ENCODE data around the gene GPC6. TPM values are rescaled to one million over a fixed set of nuclear protein-coding genes. Genes with fewer than 3 reads are reported as not detected.

GPC6 gene
- total RNA-seq, 1 donor from 2014 or later, result 8.4 TPM

DNA sequence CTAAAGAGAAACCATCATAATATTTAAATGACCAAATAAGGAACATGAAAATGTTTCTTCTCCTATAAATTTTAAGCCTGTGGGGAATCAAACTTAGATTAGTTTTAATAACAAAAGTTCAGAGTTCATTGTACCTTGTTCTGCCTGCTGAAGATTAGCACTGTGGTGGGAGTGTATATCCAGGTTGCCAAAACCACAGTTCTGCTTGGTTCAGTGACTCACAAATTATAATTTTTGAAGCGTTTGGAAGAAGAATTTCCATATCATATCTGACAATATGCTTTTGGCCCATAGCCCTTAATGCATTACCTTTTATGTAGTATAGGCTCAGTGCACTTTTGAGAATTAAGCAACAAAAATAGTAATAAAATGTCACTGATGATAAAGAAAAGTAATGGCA lies 545.2 kb downstream of the GPC6 start:
- H3K4me3 ChIP-seq, result no peak overlapping the region
- TF ChIP-seq, protein P1, sequence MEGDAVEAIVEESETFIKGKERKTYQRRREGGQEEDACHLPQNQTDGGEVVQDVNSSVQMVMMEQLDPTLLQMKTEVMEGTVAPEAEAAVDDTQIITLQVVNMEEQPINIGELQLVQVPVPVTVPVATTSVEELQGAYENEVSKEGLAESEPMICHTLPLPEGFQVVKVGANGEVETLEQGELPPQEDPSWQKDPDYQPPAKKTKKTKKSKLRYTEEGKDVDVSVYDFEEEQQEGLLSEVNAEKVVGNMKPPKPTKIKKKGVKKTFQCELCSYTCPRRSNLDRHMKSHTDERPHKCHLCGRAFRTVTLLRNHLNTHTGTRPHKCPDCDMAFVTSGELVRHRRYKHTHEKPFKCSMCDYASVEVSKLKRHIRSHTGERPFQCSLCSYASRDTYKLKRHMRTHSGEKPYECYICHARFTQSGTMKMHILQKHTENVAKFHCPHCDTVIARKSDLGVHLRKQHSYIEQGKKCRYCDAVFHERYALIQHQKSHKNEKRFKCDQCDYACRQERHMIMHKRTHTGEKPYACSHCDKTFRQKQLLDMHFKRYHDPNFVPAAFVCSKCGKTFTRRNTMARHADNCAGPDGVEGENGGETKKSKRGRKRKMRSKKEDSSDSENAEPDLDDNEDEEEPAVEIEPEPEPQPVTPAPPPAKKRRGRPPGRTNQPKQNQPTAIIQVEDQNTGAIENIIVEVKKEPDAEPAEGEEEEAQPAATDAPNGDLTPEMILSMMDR (IDR thresholded peaks at IDR 0.05), result no peak
- no peaks in the 10 kb centered on the region for H3K9me3 ChIP-seq
- H3K36me3 ChIP-seq, result no peaks in the 10 kb centered on the region
- intact Hi-C loops (cut with DNase I), result no loop called here
- H3K27ac ChIP-seq, result no peak overlapping the region
- H3K27me3 ChIP-seq, result no peaks in the 10 kb centered on the region
- ATAC-seq (no peak), DNase-seq (no peak)
- no peaks in the 10 kb centered on the region for H3K4me1 ChIP-seq

DNA sequence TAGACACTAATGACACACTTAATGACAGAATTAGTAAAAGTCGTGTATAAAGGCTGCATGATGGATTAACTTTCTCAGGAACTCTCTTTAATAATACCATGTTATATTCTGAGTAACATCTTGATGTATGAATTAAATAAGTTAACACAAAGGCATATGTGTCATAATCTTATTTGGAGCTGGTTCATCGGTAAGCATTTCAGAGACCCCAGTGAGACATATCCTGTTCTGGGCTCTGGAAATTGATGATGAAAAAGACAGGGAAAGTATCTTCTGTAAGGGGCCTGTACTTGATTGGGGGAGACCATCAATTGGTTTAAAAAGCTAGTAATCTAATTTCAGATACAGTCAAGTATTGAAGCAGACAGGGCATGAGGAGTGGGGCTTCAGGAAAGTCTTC lies 547.9 kb downstream of the GPC6 start:
- intact Hi-C loops (cut with DNase I), result no loop called here
- DNase-seq (no peak), ATAC-seq (no peak)
- TF ChIP-seq, protein P1 (IDR thresholded peaks at IDR 0.05), result no peak
- Histone ChIP-seq H3K9me3 (no peaks in the 10 kb centered on the region), H3K4me3 (no peak overlapping the region), H3K27ac (no peak overlapping the region), H3K4me1 (no peaks in the 10 kb centered on the region), H3K36me3 (no peaks in the 10 kb centered on the region), H3K27me3 (no peaks in the 10 kb centered on the region)

DNA sequence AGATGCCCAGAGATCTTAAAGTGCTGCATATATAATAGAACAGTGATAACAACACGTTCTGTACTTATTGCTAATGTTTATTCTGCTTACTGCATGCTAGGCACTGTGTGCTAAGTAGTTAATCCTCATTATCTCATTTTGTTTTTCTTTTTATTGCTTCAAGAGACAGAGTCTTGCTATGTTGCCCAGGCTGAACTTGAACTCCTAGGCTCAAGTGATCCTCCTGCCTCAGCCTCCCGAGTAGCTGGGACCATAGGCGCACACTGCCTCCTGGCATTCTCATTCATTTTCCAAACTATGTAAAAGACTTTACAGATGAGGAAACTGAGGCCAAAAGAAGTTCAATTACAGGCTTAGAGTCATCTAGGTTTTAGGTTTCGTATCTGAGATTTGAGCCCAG lies 548.4 kb downstream of the GPC6 start:
- H3K27ac ChIP-seq, result no peak overlapping the region
- intact Hi-C loops (cut with DNase I), result no loop called here
- TF ChIP-seq, protein P1 (IDR thresholded peaks at IDR 0.05), result no peak
- ATAC-seq (no peak), DNase-seq (no peak)
- no peaks in the 10 kb centered on the region for H3K36me3 ChIP-seq
- H3K4me1 ChIP-seq, result no peaks in the 10 kb centered on the region
- H3K9me3 ChIP-seq, result no peaks in the 10 kb centered on the region
- H3K27me3 ChIP-seq, result no peaks in the 10 kb centered on the region
- no peak overlapping the region for H3K4me3 ChIP-seq

DNA sequence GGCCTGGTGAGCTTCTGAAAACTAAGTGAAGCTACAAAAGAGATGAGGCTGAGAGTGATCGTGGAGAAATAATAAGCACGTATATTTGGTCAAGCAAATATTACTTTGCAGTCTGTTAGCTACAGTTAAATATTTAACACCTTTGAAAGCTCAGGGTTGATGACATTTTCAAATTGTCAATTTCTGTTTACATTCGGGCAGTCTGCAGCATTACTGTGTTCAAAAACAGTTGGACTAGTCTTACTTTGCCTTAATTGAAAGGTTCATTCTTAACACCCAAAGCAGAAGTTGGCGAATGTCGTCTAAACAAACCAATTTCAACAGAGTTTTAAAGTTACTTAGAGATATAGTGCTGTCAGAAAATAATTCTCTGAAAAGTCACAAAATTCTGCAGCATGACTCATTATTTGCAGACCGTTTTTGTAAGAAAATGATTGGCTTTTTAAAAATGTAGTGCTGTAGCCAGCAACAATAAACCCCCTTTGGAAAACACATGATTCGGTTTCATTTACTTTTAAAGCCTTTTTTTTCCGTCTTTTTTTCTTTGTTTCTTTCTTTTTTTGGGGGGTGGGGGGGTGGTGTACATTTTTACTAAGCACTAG lies 549.0 kb downstream of the GPC6 start:
- DNase-seq, result no peak
- Histone ChIP-seq H3K4me3 (no peak overlapping the region), H3K9me3 (no peaks in the 10 kb centered on the region), H3K27ac (no peak overlapping the region), H3K27me3 (no peaks in the 10 kb centered on the region), H3K4me1 (no peaks in the 10 kb centered on the region), H3K36me3 (no peaks in the 10 kb centered on the region)
- ATAC-seq, result no peak
- TF ChIP-seq, protein P1 (IDR thresholded peaks at IDR 0.05), result no peak
- intact Hi-C loops (cut with DNase I), result no loop called here

DNA sequence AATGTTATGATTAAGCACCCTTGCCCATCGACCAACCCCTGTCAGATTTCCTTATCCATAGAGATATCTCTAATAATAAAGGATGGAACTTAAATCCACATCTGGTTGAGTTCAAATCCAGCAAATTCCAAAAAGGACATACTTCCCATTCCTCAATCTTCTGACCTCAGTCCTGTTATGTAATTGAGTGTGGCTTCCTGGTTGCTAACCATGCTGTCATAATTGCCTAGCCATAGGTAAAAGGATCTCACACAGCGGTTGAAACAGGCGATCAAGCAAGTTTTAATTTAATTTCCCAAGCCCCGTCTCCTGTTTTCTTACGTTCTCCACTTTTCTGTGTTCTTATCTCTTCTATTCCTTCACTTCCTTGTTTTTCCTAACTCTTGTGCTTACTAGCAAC lies 550.3 kb downstream of the GPC6 start:
- Histone ChIP-seq H3K9me3 (no peaks in the 10 kb centered on the region), H3K27ac (no peak overlapping the region), H3K4me1 (no peaks in the 10 kb centered on the region), H3K27me3 (no peaks in the 10 kb centered on the region), H3K4me3 (no peak overlapping the region), H3K36me3 (no peaks in the 10 kb centered on the region)
- TF ChIP-seq, protein P1 (IDR thresholded peaks at IDR 0.05), result no peak
- intact Hi-C loops (cut with DNase I), result no loop called here
- no peak for ATAC-seq
- no peak for DNase-seq

DNA sequence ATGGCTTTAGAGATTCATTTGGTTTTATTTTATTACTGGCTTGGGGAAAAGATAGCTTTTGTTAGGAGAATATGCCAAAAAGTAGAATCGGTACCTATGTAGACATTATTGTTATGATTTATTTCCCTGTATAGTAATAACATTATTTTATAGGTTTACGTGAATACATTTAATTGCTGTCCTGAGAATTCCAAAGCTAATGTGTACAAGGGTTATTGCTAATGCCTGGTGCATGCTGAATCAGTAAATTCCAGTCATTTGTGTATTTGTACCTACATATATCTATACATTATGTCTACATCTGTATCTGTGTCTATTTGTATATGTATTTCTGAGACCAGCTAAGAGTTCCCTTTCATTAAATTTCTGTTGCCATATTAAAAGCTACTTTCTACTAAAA lies 550.9 kb downstream of the GPC6 start:
- Histone ChIP-seq H3K4me3 (no peak overlapping the region), H3K27me3 (no peaks in the 10 kb centered on the region), H3K27ac (no peak overlapping the region), H3K4me1 (no peaks in the 10 kb centered on the region), H3K9me3 (no peaks in the 10 kb centered on the region), H3K36me3 (no peaks in the 10 kb centered on the region)
- ATAC-seq (no peak), DNase-seq (no peak)
- intact Hi-C loops (cut with DNase I), result no loop called here
- TF ChIP-seq, protein P1 (IDR thresholded peaks at IDR 0.05), result no peak

All from upper lobe of right lung (tissue), 1 donor.